Aortic smooth muscle cell (primary cell): ENCODE data around the gene AEBP1. TPM values are rescaled to one million over a fixed set of nuclear protein-coding genes. Genes with fewer than 3 reads are reported as not detected.

Source experiments
- total RNA-seq: library from RNA; depleted of rRNA; stranded (reverse); fragments of >200 nt; gene quantifications from 2 replicates; pipeline ENCODE4 v1.2.3, GENCODE V29; 2014

The AEBP1 gene
- 141 and 228 TPM in 2 replicates for total RNA-seq

DNA sequence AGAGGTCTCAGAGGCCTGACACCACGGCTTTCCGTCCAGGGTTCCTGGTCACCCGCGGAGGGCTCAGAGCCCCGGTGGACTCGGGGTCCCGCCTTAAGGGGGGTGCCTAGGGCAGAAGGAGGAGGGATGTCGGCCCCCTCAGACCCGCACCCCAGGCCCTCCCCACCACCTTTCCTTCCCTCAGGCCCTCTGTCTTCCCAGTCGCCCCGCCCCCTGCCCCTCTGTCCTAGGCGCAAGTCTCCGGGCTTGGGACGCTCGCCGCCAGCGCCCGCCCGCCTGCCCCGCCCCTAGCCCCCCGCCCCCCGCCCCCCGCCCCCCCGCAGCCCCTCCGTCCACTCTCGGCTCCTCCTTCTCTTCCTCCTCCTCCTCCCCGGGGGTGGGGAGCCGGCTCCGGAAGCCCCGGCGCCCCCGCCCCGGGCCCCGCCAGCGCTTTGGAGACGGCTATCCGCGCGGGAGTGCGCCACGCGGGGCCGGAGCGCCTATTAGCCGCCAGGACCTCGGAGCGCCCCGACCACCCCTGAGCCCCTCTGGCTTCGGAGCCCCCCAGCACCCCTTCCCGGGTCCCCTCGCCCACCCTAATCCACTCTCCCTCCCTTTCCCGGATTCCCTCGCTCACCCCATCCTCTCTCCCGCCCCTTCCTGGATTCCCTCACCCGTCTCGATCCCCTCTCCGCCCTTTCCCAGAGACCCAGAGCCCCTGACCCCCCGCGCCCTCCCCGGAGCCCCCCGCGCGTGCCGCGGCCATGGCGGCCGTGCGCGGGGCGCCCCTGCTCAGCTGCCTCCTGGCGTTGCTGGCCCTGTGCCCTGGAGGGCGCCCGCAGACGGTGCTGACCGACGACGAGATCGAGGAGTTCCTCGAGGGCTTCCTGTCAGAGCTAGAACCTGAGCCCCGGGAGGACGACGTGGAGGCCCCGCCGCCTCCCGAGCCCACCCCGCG lies at the start of gene AEBP1:
TSS of gene AEBP1 (plus strand) at position 423 of the 937 bp plus-strand sequence. CDS start at position 744, 321 bp downstream.

DNA sequence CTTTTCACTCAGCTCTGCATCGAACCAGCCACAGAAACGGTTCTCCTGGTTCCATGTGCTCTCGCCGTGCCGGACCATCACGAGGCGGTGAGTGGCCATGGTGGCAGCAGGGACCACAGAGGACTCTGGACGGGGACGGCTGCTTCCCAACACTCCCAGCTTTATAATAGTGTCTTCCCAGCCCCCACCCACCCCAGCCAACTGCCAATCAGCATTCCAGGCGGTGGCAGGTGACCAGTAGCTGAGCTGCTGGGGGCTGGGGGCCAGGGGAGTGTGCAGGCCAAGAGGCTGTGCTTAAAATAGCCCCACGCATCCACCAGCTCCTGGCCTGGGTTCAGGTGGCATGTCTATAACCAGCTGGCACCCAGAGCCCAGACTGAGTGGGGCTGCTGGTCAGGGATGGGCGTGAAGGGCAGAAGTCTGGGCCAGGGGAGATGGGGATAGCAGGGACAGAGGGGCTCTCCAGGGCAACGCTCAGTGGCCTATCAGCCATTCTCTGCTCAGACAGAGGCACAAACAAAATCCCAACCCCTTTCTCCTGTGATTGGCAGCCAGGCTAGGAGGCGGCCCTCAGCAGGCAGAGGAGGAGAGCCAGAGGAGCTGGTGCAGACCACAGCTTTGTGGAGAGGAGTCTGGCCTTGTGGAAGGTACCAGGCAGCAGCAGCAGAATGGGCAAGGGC lies 38.6 kb upstream of the AEBP1 start, which contains the start of gene PGAM2:
TSS of gene PGAM2 (minus strand) at position 137 of the 680 bp plus-strand sequence. CDS start at position 99, 38 bp downstream.

GRCh38 chr7:44123190-44124003 lies 19.3 kb downstream of the AEBP1 start, which contains the start of gene POLD2:
POLD2 (minus strand) TSS chr7:44123548; CDS start chr7:44122053, 1,495 bp downstream.

GRCh38 chr7:44141221-44141850 lies 37.2 kb downstream of the AEBP1 start, which contains the start of gene MYL7:
MYL7 (minus strand) TSS chr7:44141332; CDS start chr7:44141305, 27 bp downstream.

Other genes starting within 250 kb of the AEBP1 start
- 53.5 and 58.4 TPM in 2 replicates for gene MRPS24, start 234.8 kb upstream of the AEBP1 start, total RNA-seq
- 30.0 and 32.1 TPM in 2 replicates for gene URGCP, start 197.7 kb upstream of the AEBP1 start, total RNA-seq
- gene UBE2D4, start 177.9 kb upstream of the AEBP1 start, total RNA-seq = 11.3 and 12.0 TPM in 2 replicates
- gene SPDYE1, start 106.4 kb upstream of the AEBP1 start, total RNA-seq = not detected in 2 replicates
- gene DBNL, start 59.6 kb upstream of the AEBP1 start, total RNA-seq = 160 and 166 TPM in 2 replicates
- 0.26 and 1.2 TPM in 2 replicates for gene PGAM2, start 38.8 kb upstream of the AEBP1 start, total RNA-seq
- gene POLM, start 21.8 kb upstream of the AEBP1 start, total RNA-seq = 13.6 and 16.9 TPM in 2 replicates
- gene POLD2, start 19.2 kb downstream of the AEBP1 start, total RNA-seq = 81.6 and 104 TPM in 2 replicates
- gene MYL7, start 37.0 kb downstream of the AEBP1 start, total RNA-seq = not detected in 2 replicates
- 0.25 and 0.26 TPM in 2 replicates for gene GCK, start 85.1 kb downstream of the AEBP1 start, total RNA-seq
- 86.2 and 107 TPM in 2 replicates for gene YKT6, start 96.6 kb downstream of the AEBP1 start, total RNA-seq
- gene CAMK2B, start 221.2 kb downstream of the AEBP1 start, total RNA-seq = 1.3 and 2.9 TPM in 2 replicates